CD14-positive monocyte (primary cell): ENCODE measurements around the gene BSPRY. TPM values are rescaled to one million over a fixed set of nuclear protein-coding genes. Genes with fewer than 3 reads are reported as not detected.

Experiments used
- DNase-seq, 3 donors: peaks; one replicate each; pipeline ENCODE4 v3.0.0-alpha.2; 2011 to 2022
- H2AFZ ChIP-seq: 2 replicates; pipeline ENCODE4 v1.6.0; 2012; ENCODE audit warnings: mild to moderate bottlenecking, low read depth, low read length, inconsistent platforms; ENCODE audit not compliant: insufficient read depth, poor library complexity, severe bottlenecking
- H3K27ac ChIP-seq, 2 donors: 1 replicate in 1 of 2; 2 replicates in 1 of 2; pipeline ENCODE4 v1.5.1; 2012 to 2013; ENCODE audit warnings: low read length in 2 of 2, control low read depth in 1 of 2, inconsistent platforms in 1 of 2, low read depth in 1 of 2, mild to moderate bottlenecking in 1 of 2
- H3K27me3 ChIP-seq, 2 donors: one replicate each; pipeline versions ENCODE4 v1.6.0 to v1.6.1; 2011 to 2013; ENCODE audit warnings: low read length in 2 of 2; ENCODE audit not compliant: control insufficient read depth in 2 of 2, insufficient read depth in 2 of 2
- H3K36me3 ChIP-seq, 2 donors: replicated peaks in 1 of 2; 1 replicate in 1 of 2; 2 replicates in 1 of 2; pipeline versions ENCODE4 v1.5.1 to v1.6.1; 2012 to 2013; ENCODE audit warnings: low read length in 2 of 2, control low read depth in 1 of 2, inconsistent platforms in 1 of 2, mild to moderate bottlenecking in 1 of 2; ENCODE audit not compliant: insufficient read depth in 2 of 2, control insufficient read depth in 1 of 2
- H3K4me1 ChIP-seq, 2 donors: 1 replicate in 1 of 2; 2 replicates in 1 of 2; pipeline versions ENCODE4 v1.5.1 to v1.6.1; 2012 to 2013; ENCODE audit warnings: low read length in 2 of 2, control low read depth in 1 of 2, inconsistent platforms in 1 of 2, mild to moderate bottlenecking in 1 of 2, moderate library complexity in 1 of 2; ENCODE audit not compliant: insufficient read depth in 2 of 2, control insufficient read depth in 1 of 2
- H3K4me2 ChIP-seq: replicated peaks from 2 replicates; pipeline ENCODE3; 2012; ENCODE audit warnings: low read length, moderate library complexity, mild to moderate bottlenecking; ENCODE audit not compliant: poor library complexity, severe bottlenecking; ENCODE audit errors: extremely low read depth
- H3K4me3 ChIP-seq, 3 experiments: fragments of 200-600 bp in 1 of 3; sonication (generic) in 1 of 3; replicated peaks in 1 of 3; 1 replicate in 2 of 3; 2 replicates in 1 of 3; pipeline ENCODE4 v1.5.1; 2011 to 2013; ENCODE audit warnings: low read length in 3 of 3, mild to moderate bottlenecking in 3 of 3, control low read depth in 2 of 3, low read depth in 2 of 3, inconsistent platforms in 1 of 3, moderate library complexity in 1 of 3
- H3K79me2 ChIP-seq: 2 replicates; pipeline ENCODE4 v1.6.0; 2012; ENCODE audit warnings: mild to moderate bottlenecking, control low read depth, inconsistent platforms, low read length, moderate library complexity; ENCODE audit not compliant: insufficient read depth
- H3K9ac ChIP-seq: 2 replicates; pipeline ENCODE4 v1.6.0; 2017; ENCODE audit warnings: low read length, mild to moderate bottlenecking; ENCODE audit not compliant: insufficient read depth, poor library complexity, severe bottlenecking
- H3K9me3 ChIP-seq, 2 donors: replicated peaks in 1 of 2; 1 replicate in 1 of 2; 2 replicates in 1 of 2; pipeline versions ENCODE4 v1.5.1 to v1.6.1; 2012 to 2013; ENCODE audit warnings: low read length in 2 of 2, control low read depth in 1 of 2; ENCODE audit not compliant: control insufficient read depth in 1 of 2, insufficient read depth in 1 of 2
- H4K20me1 ChIP-seq: 2 replicates; pipeline ENCODE4 v1.6.0; 2012; ENCODE audit warnings: mild to moderate bottlenecking, low read length, control low read depth, moderate library complexity; ENCODE audit not compliant: insufficient read depth
- H3K27ac Mint-ChIP-seq, 7 donors: one replicate each; pipeline ENCODE4 v1.8.0; 2020; ENCODE audit warnings: mild to moderate bottlenecking in 7 of 7, mixed read lengths in 7 of 7, moderate library complexity in 6 of 7, inconsistent platforms in 2 of 7
- H3K27me3 Mint-ChIP-seq, 3 donors: one replicate each; pipeline ENCODE4 v1.8.0; 2021 to 2022; ENCODE audit warnings: low read depth in 3 of 3, mild to moderate bottlenecking in 3 of 3, mixed read lengths in 3 of 3, moderate library complexity in 3 of 3, inconsistent platforms in 1 of 3
- H3K36me3 Mint-ChIP-seq, 2 donors: one replicate each; pipeline ENCODE4 v1.8.0; 2020; ENCODE audit warnings: mixed read lengths in 2 of 2, inconsistent platforms in 1 of 2, mild to moderate bottlenecking in 1 of 2
- H3K4me1 Mint-ChIP-seq: one replicate; pipeline ENCODE4 v1.8.0; 2020; ENCODE audit warnings: mild to moderate bottlenecking, mixed read lengths
- H3K4me3 Mint-ChIP-seq, 2 donors: one replicate each; pipeline ENCODE4 v1.8.0; 2020; ENCODE audit warnings: mild to moderate bottlenecking in 2 of 2, mixed read lengths in 2 of 2, moderate library complexity in 1 of 2
- H3K9me3 Mint-ChIP-seq, 7 donors: one replicate each; pipeline ENCODE4 v1.8.0; 2020 to 2022; ENCODE audit warnings: mixed read lengths in 7 of 7, mild to moderate bottlenecking in 6 of 7, moderate library complexity in 6 of 7, inconsistent platforms in 2 of 7
- CTCF ChIP-seq: fragments of 200-600 bp; IDR thresholded peaks from one replicate; pipeline ENCODE4 v1.8.0; 2022; ENCODE audit warnings: antibody characterized with exemption, mild to moderate bottlenecking
- WGBS: methylation state at CpG from one replicate; pipeline ENCODE4 v1.1.5; 2013; ENCODE audit warnings: missing lambda C conversion rate; ENCODE audit not compliant: insufficient coverage; 5-methylcytosine and 5-hydroxymethylcytosine counted together
- intact Hi-C, 2 donors: fragments of 100-400 bp; cut with micrococcal nuclease; formaldehyde crosslinking; loops; one replicate each; pipeline versions ENCODE4 v1.15.0 to v1.15.1; 2023
- polyA plus RNA-seq, 3 donors: library from polyadenylated mRNA; depleted of rRNA in 1 of 3; unstranded in 2 of 3; stranded (reverse) in 1 of 3; fragments of 300-500 nt in 2 of 3; fragments of >200 nt in 1 of 3; fragmentation: Illumina TruSeq in 2 of 3; gene quantifications; 1 replicate in 2 of 3; 2 replicates in 1 of 3; pipeline ENCODE4 v1.2.3, GENCODE V29; 2012 to 2021

Gene BSPRY
- polyA plus RNA-seq, 3 donors, result 0.16 TPM; not detected in 2

GRCh38 chr9:113368348-113368981, 19.1 kb downstream of the BSPRY start:
- Histone ChIP-seq H3K9ac (no peak overlapping the region), H4K20me1 (no peaks in the 10 kb centered on the region), H3K4me3 (no peak overlapping the region), H3K4me1 (peaks cover 11 to 16% of the 10 kb centered on the region in 2 donors), H3K27me3 (no peaks in the 10 kb centered on the region), H3K4me2 (no peak overlapping the region), H2AFZ (no peak overlapping the region), H3K36me3 (peaks cover 0 to 9% of the 10 kb centered on the region in 2 donors), H3K9me3 (no peaks in the 10 kb centered on the region), H3K27ac (no peak overlapping the region), H3K79me2 (no peaks in the 10 kb centered on the region)
- Mint-ChIP-seq H3K4me1 (peaks cover 16% of the 10 kb centered on the region), H3K27ac (no peak overlapping the region), H3K4me3 (no peak overlapping the region), H3K36me3 (peaks cover 4 to 10% of the 10 kb centered on the region in 2 donors), H3K27me3 (peaks cover 0 to 1% (median 0%) of the 10 kb centered on the region in 3 donors), H3K9me3 (no peaks in the 10 kb centered on the region)
- DNase-seq, result no peak
- 100% methylated on average over 3 of the region's 5 CpGs for WGBS
- intact Hi-C loops, result no loop called here
- TF ChIP-seq CTCF, result no peak

DNA sequence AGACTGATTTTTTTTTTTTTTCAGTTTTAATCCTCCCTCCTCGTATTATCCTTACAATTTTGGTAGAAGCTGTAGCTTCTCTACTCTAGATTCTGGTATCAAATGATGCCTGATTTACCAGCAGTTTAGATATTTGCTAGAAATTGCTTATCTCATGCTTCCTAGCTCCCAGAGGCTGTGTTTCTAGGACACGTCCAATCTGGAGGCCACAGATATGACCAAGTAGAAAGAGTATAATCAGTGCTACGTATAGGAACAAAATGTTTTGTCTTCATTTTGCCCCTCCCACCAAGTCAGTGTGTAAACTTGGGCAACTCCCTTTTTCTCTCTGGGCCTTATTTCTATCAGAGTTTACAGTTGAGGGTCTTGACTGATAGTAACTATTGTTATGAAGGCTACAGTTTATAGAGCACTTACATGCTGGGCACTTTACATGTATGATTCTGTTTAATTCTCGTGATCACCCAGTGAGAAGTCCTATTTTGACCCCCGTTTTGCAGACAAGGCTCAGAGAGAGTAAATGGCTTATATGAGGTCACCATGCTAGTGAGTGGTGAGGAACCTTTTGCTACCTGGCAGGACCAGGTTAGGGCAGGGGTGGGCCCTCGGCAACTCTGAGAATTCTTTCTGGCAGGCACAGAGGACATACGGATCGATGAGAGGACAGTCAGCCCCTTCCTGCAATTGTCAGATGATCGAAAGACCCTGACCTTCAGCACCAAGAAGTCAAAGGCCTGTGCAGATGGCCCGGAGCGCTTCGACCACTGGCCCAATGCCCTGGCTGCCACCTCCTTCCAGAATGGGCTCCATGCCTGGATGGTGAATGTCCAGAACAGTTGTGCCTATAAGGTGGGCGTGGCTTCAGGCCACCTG, 19.9 kb downstream of the BSPRY start:
- WGBS, result 93% methylated on average over 10 of the region's 13 CpGs
- H3K4me2 ChIP-seq, result no peak overlapping the region

More for the DNA sequence above, 19.9 kb downstream of the BSPRY start:
- H4K20me1 ChIP-seq, result no peaks in the 10 kb centered on the region
- no peak overlapping the region for H3K4me3 Mint-ChIP-seq
- H3K4me3 ChIP-seq, result no peak overlapping the region
- peaks cover 7 to 17% of the 10 kb centered on the region in 2 donors for H3K36me3 ChIP-seq
- no peaks in the 10 kb centered on the region for H3K79me2 ChIP-seq
- H3K27ac Mint-ChIP-seq, result no peak overlapping the region
- no peak overlapping the region for H3K27ac ChIP-seq
- DNase-seq, result no peak
- TF ChIP-seq CTCF, result no peak
- intact Hi-C loops, result no loop called here
- H2AFZ ChIP-seq, result no peak overlapping the region
- H3K27me3 ChIP-seq, result no peaks in the 10 kb centered on the region
- H3K9me3 ChIP-seq, result no peaks in the 10 kb centered on the region
- H3K4me1 ChIP-seq, result peaks cover 11 to 16% of the 10 kb centered on the region in 2 donors
- peaks cover 0 to 1% (median 0%) of the 10 kb centered on the region in 3 donors for H3K27me3 Mint-ChIP-seq
- H3K36me3 Mint-ChIP-seq, result peaks cover 4 to 17% of the 10 kb centered on the region in 2 donors
- H3K9me3 Mint-ChIP-seq, result no peaks in the 10 kb centered on the region
- H3K4me1 Mint-ChIP-seq, result peaks cover 16% of the 10 kb centered on the region
- no peak overlapping the region for H3K9ac ChIP-seq
